Stromal cell of bone marrow (primary cell): ENCODE measurements around the gene MCTP1.
A peak's percentile ranks its signal among the peaks of the same experiment; 100 is the strongest.

Experiments
- DNase-seq: peaks from one replicate; pipeline ENCODE4 v3.0.0-alpha.2; 2012; ENCODE audit warnings: low read depth

MCTP1 gene

DNA sequence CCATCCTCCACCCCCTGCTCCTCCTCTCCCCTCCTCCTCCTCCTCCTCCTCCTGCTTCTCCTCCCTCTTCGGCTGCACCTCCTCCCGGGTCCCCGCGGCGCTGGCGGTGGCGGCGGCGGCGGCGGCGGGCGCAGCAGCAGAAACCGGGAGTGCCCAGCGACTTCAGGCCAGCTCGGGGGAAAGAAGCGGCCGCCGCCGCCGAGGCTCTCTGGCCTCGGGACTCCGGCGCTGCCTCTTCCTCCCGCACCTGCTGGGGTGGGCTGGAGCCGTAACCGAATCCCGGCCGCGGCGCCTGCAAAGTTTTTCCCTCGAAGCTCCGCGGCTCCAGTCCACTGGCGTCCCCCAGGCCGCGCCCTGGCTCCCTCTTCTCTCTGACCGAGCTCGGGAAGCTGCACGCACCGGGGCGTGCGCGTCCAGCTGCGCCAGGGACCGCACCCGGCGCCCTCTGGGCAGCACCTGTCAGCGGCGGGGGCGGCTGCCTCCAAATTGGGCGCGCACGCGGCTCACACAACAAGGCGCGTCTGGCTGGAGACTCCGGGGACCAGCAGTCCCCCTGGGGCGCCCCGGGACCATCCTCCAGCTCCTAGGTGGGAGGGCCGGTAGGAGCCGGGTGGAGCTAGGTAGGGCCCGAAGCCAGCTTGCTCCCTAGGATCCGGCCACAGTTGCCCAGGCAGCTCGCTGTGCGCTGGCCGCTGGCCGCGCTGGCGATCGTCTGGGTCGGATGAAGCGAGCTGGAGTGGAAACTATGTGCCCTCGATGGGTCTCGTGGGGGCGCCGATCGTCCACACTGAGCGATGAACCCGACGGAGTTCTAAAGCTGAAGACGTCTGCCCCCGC is at the start of gene MCTP1:
MCTP1 (minus strand) TSS at position 523 of the 837 bp plus-strand sequence.
- DNase-seq = no peak

DNA sequence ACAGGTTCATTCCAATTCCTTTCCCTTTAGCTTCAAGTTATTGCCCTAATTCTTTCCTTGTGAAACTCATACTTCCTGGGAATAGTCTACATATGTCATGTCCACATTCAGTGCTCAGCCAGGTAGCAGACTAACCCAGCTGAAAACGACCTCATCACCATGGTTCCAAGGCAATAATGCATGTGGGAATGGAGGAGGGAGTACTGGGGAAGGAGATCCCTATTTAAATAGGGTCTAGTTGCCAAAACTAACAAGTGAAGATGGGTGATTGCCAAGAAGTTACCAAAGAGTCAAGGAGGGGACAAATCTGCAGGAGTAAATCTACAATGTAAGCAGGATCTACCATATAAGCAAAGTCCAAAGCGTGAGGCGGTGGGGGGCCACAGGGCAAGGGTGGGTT is 47.3 kb upstream of the MCTP1 start:
- DNase-seq = no peak

DNA sequence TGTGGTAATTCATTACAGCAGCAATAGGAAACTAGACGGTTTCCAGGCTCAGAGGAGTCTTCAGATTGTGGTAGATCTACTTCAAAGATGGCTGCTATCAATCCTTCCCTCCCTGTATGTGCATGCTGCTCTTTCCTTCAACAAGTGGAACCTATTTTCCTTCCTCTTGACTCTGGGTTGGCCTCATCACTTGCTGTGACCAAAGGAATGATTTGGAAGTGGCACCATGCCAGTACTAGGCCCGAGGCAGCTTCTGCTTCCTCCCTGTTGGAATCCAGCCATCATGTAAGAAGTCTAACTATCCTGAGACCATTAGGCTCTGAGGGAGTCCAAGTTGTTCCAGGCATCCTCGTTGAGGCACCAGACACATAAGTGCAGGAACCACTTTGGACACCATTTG is 46.5 kb upstream of the MCTP1 start:
- DNase-seq = no peak

DNA sequence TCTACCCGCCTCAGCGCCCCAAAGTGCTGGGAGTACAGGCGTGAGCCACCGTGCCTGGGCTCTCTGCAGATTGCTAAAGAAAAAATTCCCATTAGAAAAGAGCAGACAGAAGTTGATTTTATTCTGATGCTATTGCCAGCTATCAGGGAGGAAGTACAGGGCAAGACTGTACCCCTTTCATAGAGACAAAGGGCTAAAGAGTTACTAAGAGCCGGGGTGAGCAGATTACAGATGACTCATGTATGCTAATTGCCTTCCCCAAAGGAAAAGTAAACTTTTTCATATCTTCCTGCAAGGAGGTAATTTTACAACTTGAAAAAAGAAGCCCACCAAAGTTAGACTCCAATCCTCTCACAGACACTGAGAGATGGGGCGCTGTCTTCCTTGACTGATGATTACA is 42.3 kb upstream of the MCTP1 start:
- no peak for DNase-seq

DNA sequence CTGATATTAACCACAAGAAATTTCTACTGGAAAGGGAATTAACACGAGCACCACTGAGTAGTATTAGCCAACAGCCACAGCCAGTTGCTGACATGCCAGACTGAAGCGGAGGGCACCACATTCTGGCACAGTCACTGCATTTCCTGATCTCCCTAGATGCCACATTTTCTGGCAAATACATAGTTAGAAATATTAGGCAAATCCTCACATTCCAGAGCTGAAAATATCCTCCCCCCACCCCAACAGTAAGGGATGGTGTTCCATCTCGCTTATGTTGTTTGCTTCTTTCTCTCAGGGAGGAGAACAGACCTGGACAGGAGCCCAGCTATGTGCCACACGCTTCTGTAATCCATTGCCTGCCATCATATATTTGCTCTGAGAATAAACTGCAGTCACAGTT is 32.8 kb upstream of the MCTP1 start:
- no peak for DNase-seq

DNA sequence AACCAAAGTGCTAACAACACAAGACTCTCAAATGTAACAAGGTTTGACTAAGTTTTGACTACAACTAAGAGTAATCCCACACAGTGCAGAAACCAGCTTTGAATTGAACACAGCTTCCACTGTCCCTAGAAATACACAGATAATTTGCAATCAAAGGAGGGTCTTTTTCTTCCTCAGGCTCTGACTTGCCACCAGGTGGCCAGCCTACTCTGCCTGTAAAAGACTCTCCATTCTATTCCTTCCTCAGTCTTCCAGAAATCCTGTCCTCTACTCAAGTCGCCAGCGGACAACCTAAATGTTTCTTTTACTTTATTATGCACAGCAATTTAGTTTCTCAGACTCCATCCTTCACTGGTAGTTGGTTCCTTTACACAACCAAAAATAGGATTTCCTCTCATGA is 32.2 kb upstream of the MCTP1 start:
- no peak for DNase-seq

DNA sequence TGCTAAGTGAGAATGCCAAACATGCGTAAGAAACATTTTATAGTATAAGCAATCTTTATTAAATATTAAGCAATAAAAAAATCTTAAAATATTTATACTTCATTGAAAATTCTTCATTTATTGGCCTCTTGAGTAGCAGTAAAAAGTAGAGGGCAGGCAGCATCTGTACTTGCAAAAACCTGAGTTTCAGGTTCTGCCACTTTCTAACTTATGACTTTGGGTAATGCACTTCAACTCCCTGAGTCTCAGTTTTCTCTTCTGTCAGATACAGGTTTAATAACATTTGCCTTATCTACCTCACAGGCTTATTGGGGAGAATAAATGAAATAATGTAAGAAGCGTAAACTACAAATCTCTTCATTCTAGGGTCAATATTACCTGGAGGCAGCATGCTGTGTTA is 19.8 kb upstream of the MCTP1 start:
- no peak for DNase-seq

DNA sequence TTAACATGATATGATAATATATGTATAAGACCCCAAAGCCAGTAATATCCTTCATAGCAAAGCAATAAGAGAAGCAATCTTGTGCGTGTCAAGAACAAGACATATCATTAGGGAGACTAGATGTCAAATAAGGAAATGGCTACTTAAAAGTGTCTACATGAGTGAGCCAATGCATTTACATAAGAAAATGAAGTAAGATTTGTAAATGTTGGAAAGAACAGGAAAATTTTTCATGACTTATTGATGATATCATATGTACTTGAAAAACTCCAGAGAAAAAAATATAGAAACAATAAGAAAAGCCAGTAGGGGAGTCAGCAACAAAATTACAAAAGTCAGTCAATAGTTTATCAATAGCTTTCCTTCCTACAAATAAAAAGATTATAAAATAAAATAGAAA is 13.8 kb upstream of the MCTP1 start:
- DNase-seq = no peak

DNA sequence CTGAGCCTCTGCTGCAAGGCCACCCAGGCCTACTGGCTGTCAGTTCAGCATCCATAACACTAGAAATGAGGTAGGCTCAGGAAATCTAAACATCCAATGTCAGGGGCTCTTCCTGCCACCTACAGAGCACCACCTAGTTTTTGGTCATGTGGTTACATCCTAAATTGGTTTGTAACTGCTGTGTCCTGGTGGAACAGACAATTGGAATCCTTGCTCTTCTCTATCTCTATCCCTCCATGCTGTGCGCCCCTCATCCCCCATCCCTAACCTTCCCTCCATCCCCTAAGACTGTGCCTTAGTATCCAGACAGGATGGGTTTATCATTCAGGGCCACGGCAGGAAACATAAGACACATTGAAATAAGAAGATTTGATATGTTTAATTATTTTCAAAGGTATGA is 11.4 kb upstream of the MCTP1 start:
- DNase-seq = no peak

DNA sequence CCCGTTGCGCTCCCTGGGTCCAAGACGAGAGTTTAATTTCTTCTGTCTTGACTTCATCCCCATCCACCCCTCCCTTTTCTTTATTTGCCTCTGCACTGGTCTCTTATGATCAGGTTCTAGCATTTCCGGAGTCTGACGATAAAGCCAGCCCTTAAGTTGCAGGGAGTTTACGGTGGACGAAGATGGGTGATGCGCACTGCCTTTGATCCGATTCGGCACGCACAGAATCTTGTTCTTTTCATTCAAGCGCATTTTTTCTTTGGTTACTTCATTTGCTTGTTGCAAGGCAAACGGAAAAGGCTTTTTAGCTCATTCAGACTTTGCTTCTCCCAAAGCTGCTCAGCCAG is 488 bp upstream of the MCTP1 start:
- DNase-seq = no peak

DNA sequence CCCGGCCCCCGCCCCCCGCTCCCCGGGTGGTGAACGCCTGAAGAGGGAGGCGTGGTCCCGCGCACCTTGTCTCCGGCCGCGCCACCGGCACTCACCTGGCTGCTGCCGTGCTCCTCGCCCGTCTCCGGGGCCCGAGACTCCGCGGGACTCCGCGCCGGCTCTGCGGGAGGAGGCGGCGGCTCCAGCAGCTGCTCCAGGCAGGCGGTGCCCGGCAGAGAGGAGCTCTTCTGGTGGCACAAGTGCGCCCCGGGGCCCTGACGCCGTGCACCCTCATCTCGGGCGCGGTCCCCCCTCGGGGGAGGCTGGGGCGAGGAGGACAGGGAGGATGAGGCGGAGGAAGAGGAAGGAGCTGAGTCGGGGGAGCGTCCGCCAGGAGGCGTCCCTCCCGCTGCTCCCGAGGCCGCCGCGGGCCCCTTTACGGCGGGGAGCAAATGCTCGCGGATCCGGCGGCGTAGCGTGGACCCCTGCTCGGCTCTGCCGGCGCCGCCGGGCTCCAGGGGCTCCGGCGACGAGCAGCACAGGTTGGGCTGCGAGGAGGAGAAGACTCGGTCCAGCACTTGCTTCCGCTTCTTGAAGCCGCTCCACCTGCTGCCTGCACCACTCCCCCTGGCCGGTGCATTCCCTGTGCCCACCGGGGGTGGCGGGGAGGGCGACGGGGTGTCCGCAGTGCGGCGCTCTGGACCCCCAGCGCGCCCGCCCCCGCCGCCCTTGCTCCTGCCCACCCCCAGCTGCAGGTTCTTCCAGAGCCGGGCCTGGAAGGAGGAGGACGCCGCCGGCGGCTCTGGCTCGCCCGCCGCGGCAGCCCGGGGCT is 928 bp downstream of the MCTP1 start:
- no peak for DNase-seq

DNA sequence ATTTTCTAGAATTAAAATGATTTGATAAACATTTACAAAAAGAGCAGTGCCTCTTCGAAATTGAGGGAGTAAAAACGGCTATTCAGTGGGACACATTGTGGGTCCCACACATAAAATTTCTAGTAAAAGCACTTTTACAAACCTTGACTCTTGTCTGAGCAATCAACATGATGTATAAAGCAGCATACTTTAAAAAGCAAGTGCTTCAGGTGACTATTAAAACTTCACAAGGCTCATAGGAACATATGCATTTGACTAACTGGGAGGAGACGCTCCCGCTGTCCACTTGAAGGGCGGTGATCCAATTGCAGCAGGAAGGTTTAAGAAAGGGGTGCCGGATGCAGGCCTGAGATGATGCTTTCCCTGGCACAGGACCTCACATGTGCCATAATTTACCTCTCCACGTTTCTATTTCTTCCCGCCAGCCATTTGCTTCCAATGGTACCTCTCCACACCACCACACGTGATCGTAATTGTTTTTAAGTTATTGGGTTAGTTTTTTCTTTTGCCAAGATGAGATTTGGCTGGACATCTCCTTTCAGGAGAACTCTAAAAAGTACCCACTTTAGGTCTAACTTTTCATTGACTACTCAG is 1.8 kb downstream of the MCTP1 start:
- DNase-seq = no peak

DNA sequence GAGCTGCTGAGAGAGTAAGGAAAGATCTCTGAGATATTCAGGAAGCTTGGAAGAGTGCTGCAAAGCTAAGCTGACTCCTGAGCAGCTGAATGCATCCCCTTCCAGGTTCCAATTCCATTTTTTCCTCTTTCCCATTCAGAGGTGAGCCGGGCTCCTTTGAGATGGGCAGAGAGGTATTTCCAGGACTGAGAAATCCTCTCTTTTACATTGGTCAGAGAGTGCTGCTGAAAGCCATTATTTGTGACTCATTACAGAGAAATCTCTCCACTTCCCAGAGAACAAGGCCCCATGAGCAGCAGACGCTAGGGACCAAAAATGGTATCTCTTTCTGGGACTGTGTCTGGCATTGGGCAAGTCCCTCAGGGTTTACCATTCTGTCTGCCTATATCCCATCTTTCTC is 3.7 kb downstream of the MCTP1 start:
- no peak for DNase-seq

DNA sequence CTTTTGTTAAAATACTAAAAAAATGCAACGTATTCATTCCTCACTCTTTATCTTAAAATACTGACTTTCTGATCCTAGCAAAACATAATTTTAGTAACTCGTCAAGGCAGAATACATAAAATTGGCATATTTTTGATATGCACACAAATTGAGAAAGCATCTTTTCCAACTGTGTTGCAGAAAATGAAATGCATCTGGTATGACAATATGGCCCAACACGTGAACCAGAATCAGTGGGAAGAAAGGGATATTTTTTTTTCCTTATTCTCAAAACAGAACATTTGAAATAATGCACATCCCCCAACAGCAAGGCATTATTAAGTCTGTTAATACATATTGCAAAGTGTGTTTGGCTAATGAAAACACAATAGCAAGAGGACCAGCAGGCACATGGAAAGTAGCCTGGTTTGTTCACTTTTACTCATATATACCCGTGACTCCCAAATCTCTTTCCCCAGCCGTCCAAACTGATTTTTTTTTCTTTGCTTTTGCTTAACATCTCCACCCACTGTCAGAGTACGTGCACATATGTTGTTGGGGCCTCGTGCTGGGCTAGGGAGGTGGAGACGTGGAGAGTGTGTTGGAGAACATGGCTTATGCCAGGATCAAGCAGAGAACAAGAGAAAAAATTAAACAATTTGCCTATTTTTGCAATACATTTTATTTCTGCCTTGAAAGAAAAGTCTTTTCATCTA is 4.3 kb downstream of the MCTP1 start:
- no peak for DNase-seq

DNA sequence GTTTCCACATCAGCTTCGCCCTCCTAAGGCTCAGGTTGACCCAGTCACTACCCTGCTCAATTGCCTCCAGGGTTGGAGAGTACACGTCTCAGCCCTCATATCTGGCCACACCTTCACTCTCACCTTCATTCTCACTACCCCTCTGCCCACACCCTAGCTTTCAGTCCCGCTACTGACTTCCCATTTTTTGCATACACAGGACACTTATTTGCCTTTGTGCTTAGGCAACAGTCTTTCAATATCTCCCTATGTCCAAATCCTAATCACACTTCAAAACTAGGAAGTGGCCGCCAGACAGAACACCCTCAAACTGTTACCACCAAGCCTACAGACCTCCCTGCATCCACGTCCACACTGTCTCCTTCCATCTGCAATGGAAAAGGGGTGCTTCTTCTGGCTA is 10.9 kb downstream of the MCTP1 start:
- DNase-seq = no peak

DNA sequence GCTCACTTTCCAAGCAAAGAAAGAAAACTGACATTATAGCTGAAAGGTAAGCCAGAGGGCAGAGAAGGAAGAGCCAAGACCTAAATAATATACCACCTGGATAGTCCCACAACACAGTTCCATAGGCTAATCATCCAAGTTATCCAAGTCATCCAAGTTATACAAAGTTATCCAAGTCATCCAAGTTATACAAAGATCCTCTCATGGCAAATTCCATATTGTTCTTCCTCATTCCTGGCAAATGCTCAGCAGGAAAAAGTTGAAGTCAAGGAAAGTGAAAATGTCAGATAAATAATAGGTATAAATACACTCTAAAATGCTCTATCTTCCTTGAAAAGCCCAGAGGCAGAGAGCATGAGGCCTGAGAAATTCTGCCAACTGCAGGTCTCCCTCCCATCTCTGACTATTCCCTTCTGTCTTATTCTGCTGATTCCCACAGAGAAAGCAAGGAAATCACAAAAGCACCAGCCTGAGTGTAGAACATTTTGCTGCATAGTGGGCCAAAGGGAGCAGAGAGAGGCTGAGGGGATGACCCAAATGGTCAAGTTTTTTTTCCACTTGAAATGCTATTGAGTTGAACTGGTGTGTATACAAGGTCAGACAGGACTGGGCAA is 12.5 kb downstream of the MCTP1 start:
- no peak for DNase-seq

DNA sequence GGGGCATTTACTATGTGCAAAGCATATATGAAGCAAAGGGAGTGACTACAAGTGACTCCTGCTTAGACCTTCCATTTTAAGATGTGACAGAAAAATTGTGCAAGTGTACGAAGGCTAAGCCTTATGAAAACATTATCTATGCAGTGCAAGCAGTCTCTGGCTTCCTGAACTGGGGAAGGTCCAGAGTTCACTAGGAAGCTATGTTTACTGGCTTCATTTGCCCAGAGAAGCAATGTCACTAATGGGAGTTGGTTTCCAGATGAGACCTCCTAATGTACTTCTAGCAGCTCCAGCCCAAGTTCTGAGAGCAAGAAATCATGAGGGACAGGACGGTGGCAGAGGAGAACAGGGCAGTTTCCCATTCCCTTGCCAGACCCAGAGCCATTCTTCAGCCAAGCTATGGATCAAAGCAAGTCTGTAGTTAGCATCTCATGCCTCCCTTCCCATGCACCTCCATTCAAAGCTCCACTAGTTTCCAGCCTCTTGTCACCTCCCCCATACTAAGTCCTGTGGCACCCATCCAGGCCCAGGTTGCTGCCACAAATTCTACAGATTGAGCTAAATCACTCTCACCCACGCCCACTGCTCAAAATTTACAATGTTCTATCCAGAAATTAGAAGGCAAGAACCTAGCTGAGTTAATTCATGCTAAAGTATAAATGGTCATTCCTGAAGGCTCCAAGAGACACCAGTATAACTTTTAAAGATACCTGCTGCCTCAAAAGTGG is 21.8 kb downstream of the MCTP1 start:
- DNase-seq = no peak

DNA sequence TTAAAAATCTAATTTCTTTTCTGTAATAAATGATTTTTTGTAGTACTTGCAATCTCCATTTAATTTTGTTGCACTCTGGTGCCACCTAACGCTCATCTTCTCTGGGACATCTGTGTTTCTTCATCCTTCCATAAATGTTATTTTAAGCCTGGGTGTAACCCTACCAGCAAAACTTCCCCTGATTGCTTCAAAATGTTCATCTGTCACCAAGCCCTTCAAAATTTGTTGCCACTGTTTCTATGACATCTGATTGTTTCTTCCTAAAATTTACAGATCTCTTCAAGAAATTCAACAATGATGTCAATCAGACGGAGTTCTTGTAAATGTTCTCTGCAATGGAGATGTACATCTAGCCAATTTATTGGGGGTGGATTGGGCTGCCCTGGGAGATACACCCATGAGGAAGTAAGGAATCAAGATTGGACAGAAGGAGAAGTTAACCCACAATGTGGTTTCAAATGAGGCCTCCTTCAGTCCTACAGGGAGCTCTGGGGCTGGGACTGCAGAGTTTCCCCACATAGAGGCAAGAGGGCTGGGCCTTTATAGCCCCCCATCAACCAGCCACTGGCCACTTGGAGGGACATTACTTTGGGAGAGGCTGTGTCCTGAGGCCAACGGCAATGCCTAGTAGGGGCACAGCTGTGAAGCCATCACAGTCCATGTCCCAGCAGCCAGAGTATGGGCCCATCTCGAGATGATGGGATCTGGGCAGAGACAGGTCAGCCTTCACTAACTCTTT is 23.3 kb downstream of the MCTP1 start:
- DNase-seq = peak; percentile 43

DNA sequence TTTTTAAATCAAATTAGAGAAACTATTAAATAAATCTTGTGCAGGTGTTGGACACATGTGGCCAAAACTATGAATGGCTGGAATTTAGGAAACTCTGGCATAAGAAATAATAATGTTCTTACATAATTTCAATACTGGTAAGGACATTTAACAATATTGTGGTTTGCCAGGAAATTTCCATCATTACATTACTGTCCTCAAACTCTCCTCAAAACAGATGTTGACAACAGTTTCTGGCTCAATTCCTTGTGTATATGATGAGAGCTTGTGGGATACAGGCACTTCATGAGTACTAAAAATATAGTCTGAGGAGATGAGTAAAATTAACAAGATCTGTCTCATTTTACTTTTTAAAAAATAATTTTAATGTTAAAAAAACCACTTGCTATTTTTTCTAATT is 27.9 kb downstream of the MCTP1 start:
- no peak for DNase-seq

DNA sequence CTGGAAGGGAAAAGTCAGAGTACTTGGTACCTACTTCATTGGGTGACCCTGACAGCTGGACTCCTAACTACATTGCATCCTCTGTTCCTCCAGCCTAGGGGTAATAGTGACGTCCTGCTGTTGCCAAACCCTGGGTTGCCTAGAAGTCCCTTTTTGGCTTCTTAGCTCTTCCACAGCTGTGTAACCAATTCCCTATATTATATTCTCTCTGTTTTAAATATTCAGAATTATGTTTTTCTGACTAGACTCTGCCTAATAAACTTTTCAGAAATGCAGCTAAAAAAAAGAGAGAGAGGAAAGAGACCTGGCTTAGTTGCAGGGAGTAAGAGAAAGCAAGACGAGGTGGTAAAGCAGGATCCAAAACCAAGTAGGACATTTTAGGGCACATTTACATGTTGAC is 28.4 kb downstream of the MCTP1 start:
- no peak for DNase-seq

DNA sequence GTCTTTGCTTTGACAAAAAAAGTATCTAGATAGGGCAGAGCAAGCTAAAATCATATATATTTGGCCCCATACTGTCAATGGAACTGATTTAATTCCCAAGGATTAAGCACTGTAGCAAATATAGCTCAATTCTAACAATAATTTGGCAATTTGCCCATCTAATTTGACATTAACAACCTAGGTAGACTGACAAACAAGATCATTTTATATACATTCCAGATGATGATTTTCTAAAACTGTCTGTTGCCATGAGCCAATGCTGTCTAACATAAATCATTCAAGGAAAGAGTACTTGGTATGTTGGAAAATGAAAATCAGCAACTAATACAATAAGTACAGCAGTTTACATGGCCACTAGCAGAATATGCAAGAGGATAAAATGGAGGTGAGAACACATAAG is 32.1 kb downstream of the MCTP1 start:
- DNase-seq = no peak
